ENCODE measurements around the gene SFTA2.
A peak's percentile ranks its signal among the peaks of the same experiment; 100 is the strongest.
"Not testable (repeated sequence)": the region's sequence is repeated elsewhere in the genome, so short reads cannot be mapped to it uniquely, and the experiment has no call there.

The SFTA2 gene

GRCh38 chr6:30931969-30932645, at the start of gene SFTA2:
TSS of gene SFTA2 (minus strand) at chr6:30932170. CDS start at chr6:30932096, 74 bp downstream.
- no peak for DNase-seq

- DNase-seq, result no peak
These were observed 47.7 kb upstream of the SFTA2 start for GRCh38 chr6:30979690-30980089.

GRCh38 chr6:30979141-30979540, 47.2 kb upstream of the SFTA2 start:
- DNase-seq, result no peak

- DNase-seq, result no peak
These were observed 42.7 kb upstream of the SFTA2 start for GRCh38 chr6:30974490-30975252.

- DNase-seq, result no peak
These were observed 40.8 kb upstream of the SFTA2 start for GRCh38 chr6:30972816-30973215.

GRCh38 chr6:30970946-30971345, 39.0 kb upstream of the SFTA2 start:
- DNase-seq, result no peak

- DNase-seq, result not testable (repeated sequence)
These were observed 37.2 kb upstream of the SFTA2 start for GRCh38 chr6:30969171-30969570.

- no peak for DNase-seq
These were observed 34.2 kb upstream of the SFTA2 start for GRCh38 chr6:30966154-30966553.

- no peak for DNase-seq
These were observed 33.2 kb upstream of the SFTA2 start for GRCh38 chr6:30965140-30965601.

- peak; percentile 16 for DNase-seq
These were observed 32.1 kb upstream of the SFTA2 start for GRCh38 chr6:30964075-30964474.

- no peak for DNase-seq
These were observed 31.7 kb upstream of the SFTA2 start for GRCh38 chr6:30963641-30964040.

- no peak for DNase-seq
These were observed 30.7 kb upstream of the SFTA2 start for GRCh38 chr6:30962716-30963115.

- no peak for DNase-seq
These were observed 29.1 kb upstream of the SFTA2 start for GRCh38 chr6:30960907-30961673.

- DNase-seq, result no peak
These were observed 25.7 kb upstream of the SFTA2 start for GRCh38 chr6:30957716-30958115.

GRCh38 chr6:30955367-30956042, 23.5 kb upstream of the SFTA2 start:
- DNase-seq, result peak; percentile 90

GRCh38 chr6:30954631-30955366, 22.8 kb upstream of the SFTA2 start:
- no peak for DNase-seq

- DNase-seq, result no peak
These were observed 20.0 kb upstream of the SFTA2 start for GRCh38 chr6:30951907-30952469.

GRCh38 chr6:30948811-30949210, 16.8 kb upstream of the SFTA2 start:
- DNase-seq, result no peak

- DNase-seq, result no peak
These were observed 15.3 kb upstream of the SFTA2 start for GRCh38 chr6:30947231-30947630.

GRCh38 chr6:30945281-30945680, 13.3 kb upstream of the SFTA2 start:
- DNase-seq, result no peak

- DNase-seq, result no peak
These were observed 12.1 kb upstream of the SFTA2 start for GRCh38 chr6:30944051-30944450.
